Activated CD8-positive, alpha-beta memory T cell treated with anti-CD3 and anti-CD28 coated beads, Interleukin-2, amount 50 U/mL, for 1 hour (primary cell): ENCODE data around the gene ERC2.

Source experiments
- DNase-seq: peaks from one replicate; pipeline ENCODE4 v3.0.0-alpha.2; 2020; ENCODE audit errors: extremely low read depth

ERC2 gene

DNA sequence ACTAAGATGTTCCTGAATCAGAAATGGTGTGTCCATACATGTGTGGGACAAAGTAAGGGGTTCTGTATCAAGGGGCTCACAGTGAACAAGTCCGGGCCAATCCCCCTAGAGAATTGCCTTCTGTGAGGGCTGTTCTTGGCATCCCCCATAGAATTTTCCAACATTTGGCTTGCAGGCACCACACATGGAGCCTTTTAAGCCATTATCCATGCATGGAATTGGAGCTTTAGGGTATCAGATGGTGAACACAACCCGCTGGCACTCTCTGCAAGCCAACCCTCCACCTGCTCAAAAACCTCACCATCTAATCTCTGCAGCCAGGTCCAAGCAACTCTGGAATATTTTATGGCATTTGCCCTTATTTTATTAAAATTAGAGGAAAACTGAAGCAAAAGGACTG is 278.7 kb downstream of the ERC2 start:
- DNase-seq: no peak

DNA sequence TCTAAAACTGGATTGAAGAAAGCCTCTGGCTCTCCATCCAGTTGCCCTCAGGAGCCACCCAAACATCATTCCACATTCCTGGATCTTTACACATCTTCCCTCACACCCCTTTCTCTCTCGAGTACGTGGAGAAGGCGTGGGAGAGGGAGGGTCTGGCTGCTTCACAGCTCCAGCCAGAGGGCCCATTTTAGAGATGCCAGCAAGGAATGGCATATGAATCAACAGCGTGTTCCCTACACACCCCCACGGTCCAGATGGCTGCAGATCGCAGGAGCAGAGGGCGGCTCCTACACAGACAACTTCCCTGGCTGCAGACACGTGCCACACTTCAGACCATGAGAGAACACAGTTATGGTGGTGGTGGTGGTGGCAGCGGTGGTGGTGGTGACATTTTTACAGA is 280.1 kb downstream of the ERC2 start:
- DNase-seq: no peak

DNA sequence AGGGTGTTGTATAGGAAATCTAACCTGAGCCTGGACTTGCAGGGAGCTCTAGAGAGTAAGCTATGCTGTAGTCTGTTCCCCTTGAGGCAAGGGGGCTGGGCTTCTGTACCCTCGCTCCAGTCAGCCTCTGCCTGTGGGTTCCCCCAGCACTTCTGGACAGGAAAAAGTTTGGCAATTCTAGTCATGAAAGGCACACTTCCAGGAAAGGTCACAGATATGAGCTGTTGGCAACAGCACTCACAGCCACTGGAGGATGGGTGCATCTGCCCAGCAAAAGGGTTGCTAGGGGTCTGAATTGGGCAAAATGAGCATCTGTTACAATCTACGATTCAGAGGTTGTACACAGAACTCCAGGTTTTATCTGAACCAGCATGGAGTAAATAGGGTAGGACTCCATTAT is 281.2 kb downstream of the ERC2 start:
- DNase-seq: no peak

DNA sequence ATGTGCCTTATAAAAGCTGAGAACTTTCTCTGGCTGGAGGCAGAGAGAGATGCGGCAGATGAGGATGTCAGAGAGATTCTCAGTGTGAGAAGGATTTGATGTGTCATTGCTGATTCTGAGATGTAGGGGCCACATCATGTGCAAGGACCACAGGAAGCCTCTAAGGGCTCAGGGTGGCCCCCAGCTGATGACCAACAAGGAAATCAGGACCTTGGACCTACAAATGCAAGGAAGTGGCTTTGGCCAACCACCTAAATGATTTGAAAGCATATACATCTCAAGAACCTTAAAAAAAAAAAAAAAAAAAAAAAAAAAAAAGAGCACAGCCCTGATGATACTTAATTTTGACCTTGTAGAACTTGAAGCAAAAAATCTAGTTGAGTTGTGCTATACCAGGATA is 282.4 kb downstream of the ERC2 start:
- no peak for DNase-seq

DNA sequence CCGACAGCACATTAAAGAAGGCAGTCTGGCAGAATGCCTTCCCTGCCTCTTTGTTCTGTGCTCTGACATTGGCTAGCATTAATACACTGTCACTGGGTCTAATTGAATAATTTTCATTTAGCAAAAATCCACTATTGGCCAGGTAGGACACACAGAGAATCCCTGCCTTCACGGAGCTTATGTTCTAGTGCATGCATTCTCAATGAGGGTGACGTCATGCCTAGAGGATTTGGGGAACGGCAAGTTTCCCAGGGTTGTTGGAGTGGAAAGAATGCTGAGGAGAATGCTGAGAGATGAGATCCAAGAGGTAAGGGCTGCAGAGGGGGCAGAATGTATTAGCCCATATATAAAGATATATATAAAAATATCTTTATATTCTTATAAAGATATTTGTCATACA is 284.7 kb downstream of the ERC2 start:
- no peak for DNase-seq

DNA sequence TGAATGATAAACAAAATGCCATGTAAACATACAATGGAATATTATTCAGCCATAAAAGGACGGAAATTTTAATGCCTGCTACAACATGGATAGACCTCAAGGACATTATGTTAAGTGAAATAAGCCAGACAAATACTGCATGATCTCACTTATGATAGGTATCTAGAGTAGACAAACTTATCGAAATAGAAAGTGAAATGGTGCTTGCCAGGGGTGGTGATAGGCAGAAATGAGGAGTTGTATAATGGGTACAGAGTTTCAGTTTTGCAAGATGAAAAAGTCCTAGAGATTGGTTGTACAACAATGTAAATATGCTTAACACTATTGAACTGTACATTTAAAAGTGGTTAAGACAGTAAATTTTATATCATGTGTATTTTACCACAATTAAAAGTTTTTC is 287.8 kb downstream of the ERC2 start:
- DNase-seq: no peak

DNA sequence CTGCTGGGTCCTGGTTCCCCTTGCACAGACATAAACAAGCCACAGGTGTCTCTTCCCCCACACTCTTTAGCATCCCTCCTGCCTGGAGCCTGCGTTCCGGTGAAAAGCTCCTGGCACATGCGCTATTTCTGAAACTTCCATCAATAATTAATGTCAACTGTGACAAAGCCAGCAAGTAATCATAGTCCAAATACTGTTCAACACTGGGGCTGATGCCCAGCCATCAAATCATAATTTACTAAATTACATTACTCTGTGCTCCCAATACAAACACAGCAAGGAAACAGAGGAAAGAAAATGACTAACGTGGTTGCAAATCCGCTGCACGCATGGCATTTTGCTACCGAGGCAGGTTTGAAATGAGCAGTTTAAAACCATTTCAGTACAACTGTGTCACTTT is 294.7 kb downstream of the ERC2 start:
- no peak for DNase-seq

DNA sequence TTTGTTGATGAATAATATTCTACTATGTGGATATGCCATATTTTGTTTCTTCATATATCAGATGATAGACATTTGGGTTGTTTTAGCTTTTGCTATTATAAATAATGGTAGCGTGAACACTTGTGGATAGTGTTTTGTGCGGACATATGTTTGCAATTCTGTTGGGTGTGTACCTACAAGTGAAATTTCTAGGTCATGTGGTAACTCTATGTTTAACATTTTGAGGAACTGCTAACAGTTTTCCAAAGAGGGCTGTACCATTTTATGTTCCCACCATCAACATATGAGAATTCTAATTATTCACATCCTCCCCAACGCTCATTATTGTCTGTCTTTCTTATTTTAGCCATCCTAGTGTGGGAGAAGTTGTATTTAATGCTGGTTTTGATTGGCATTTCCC is 303.8 kb downstream of the ERC2 start:
- no peak for DNase-seq

DNA sequence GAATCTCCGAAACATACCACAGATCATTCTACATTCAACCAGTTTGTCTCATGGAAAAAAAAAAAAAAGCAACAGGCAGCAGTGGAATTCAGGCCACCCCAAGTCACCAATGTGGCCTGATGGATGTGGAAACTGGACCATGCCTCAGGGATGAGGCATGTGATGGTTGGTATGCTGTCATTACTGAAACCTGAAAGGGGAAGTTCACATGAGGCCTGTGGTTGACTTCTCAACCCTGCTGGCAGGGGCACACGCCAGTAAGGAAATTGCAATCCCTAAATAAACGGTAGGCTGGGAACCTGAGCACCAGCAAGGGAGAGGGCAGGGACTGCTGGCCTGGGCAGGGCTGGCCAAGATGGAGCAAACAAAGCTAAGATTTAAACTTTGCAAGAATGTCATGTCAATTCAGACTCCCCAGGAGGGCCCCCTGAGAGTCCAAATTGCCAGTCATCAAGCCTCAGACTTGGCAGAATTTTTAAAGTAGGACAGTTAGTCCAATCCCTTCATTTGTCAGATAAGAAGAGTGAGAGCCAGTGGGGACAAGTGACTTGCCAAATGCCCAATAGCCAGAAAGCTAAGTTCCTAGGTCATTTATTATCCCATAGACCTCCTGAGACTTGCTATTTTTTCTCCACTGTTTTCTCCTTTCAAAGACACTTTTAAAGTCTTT is 310.4 kb downstream of the ERC2 start:
- no peak for DNase-seq

DNA sequence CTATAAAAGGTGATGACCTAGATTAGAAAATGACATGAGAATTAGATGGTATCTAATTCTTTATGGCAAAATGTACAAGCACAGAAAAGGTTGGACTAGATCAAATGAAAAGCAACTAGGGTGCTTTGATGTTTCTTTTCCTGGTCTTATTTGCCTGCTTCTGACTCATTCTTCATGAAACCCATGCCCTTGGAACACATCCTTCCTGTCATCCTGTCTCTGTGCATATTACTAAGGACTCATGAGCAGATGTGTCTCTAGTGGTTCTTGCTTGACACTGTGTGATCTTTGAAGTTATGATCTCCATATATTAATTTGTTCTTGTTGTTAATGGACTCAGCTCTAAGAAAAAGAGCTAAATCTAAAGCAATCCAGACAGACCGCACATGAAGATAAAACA is 314.0 kb downstream of the ERC2 start:
- DNase-seq: no peak

DNA sequence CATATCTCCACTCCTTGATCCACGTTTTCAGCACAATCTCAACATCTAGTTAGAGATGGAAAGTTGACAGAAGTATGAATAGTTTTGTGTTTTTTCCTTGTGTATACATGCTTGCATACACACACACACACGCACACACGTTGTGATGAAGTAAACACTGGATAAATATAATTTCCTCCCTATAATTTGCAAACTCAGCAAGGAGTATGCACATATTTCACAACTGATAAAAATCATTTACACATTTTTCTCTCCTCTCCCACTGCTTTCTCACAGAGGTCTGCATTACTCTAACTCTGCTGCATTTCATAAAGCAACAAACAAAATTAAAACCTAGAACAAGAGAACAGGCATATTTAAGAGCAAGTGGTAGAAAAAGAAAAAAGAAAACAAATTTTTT is 320.9 kb downstream of the ERC2 start:
- no peak for DNase-seq

DNA sequence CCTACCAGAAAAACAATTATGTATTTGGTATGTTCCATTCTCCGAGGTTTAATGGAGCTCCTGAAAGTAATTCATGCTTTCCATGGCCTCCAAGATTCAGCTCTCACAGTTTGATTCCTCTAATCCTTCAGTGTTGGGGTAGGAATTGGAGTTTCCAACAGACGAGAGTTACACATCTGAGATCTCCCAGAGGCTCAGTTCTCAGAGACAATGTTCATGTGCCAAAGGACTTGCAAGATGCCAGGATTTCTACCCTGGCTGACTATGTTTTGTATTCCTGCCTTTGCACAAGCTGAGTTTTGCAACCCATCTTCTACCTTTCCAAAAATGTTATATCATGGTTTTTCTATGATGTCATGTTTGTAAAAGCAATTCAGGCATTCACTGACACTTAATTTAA is 322.9 kb downstream of the ERC2 start:
- DNase-seq: no peak

DNA sequence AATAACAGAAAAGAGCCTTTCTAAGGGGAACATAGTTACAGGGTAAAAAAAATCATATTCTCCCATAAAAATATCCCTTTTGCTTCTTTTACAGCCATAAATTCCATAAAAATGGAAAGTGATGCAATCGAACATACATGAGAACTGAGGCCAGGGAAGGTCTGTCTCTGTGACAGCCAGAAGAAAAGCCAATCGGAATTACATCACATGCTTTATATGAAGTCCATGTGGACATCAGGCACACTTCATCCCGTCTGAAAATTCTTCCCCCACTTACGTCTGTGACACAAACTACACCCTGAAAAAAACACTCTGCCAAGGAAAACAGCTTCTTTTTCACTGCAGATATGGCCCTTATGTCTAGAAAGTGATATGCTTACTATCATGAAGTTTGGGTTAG is 323.5 kb downstream of the ERC2 start:
- DNase-seq: no peak

DNA sequence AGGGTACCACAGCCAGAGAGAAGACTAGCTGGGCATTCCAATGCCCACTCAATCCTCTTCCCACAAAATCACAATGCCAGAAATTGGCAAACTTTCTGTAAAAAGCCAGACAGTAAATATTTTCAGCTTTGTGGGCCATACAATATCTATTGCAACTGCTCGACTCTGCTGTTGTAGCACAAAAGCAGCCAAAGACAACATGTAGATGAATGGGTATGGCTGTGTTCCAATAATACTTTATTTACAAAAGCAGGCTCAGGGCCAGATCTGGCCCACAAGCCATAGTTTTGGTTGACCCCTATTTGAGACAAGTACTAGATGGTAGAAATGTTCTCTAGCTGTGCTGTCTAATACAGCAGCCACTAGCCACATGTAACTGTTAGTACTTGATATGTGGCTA is 330.9 kb downstream of the ERC2 start:
- DNase-seq: no peak

DNA sequence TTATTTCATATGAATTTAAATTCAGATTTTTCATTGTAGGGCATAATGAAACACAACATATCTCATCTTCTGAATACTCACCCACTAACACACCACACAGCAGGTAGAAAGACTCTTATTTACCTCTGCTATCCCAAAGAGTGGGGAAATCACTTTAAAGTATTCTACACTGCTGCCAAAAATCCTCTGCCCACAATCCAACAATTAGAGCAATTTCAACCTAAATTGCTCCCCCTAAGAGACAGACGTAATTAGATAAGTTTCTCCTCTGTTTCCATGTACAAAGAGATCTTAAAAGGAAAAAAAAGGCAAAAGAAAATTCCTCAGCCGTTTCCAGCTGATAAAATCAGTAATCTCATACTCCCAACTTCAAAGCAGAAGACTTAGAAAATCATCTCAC is 331.8 kb downstream of the ERC2 start:
- DNase-seq: no peak

DNA sequence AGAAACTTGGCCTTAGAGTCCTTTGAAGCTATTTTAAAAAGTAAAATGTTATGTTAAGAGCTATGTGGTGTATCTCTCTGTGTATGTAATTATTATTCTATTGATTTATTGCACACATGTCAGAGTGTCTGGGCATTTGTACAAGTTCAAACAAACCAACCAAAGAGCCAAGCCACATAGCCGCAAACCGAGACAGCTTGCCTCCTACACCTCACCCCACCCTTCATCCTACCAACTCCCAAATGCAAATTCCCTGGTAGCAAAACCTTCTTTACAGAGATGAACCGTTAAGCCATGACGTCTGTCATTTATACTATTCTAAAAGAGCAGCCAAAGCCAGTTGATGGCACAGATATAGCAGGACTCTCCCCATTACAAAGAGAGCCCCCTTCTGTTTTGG is 332.3 kb downstream of the ERC2 start:
- DNase-seq: no peak

DNA sequence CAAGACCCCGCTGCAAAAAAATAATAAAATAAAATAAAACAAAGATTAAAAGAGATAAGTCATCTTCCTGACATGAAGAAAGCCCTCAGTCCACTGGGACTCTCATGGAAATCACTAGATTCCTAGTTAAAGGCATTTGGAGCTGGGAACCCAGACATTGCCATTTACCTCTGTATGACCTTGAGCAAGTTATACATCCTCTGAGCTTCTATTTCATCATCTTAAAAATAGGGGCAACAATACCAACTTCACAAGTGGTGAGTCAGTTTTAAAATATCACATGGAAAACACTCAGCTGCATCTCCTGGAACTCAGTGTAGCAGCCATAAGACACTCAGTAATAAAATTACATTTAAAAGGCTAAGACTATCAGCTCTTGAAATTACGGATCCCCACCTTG is 334.8 kb downstream of the ERC2 start:
- DNase-seq: no peak

DNA sequence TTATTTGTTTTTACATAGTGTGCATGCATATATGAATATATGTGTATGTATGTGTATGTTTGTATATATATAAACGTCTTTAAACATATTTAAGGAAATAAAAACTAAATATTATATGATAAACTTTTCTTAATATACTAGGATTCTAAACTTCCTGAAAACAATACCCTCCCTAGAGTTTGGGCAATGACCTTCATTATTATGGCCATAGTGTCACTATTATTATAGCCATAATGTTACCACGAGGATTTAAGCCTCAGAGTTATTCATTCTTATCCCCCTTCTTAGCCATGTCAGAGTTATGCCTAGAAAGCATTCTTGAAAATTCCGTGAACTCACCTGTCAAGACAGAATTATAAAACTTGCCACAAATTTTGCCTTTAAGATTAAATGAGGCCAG is 335.5 kb downstream of the ERC2 start:
- DNase-seq: no peak

DNA sequence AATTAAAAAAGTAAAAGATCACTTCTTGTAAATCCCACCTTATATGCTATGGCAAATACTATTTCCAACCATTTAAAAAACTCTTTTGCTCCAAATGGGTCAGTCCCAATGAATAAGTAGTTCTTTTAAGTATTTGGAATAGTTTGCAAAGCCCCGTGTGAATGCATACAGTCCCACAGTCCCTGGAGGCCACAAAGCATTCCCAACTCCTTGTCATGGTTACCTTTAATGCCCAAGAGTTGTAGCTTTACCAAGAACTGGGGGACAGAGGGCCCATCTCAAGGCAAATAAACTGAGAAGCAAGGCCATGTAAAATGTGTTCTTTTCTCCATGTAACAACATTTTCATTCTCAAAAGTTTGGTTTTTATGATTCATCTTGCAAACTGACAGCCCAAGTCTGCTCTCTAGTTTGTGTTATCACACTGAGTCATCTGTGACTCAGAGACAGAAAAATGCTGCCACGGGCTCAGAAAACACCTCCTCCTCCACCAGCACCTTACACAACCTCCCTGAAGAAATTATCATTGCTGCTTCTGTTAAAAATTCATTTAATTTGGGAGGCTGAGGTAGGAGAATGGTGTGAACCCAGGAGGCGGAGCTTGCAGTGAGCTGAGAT is 336.2 kb downstream of the ERC2 start:
- DNase-seq: no peak

DNA sequence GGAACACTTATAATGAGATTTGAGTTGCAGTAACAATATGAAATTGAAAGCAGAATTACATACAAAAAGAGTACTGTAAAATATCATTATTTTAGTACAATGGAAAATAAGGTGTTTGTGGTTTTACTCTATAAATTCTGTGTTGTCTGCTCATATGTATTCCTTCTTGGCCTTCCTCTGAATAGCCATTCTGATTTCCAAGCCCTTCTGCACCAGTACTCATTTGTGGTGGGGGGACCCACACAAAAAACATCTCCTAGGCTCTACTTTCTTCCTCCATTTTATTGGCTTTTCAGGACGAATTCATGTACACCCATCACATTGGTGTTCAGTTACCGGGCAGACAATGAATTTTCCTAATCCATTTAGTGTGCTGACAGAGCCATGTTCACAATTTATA is 338.2 kb downstream of the ERC2 start:
- no peak for DNase-seq

DNA sequence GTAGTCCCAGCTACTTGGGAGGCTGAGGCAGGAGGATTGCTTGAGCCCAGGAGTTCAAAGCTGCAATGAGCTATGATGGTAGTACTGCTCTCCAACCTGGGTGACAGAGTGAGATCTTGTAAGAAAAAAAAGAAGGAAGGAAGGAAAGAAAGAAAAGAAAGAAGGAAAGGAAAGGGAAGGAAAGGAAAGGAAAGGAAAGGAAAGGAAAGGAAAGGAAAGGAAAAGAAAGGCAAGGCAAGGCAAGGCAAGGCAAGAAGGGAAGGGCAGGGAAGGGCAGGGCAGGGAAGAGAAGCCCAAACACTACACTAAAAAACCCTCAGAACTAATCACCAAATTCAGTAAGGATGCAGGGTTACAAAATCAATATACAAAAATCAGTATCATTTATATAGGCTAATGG is 341.6 kb downstream of the ERC2 start:
- DNase-seq: no peak

DNA sequence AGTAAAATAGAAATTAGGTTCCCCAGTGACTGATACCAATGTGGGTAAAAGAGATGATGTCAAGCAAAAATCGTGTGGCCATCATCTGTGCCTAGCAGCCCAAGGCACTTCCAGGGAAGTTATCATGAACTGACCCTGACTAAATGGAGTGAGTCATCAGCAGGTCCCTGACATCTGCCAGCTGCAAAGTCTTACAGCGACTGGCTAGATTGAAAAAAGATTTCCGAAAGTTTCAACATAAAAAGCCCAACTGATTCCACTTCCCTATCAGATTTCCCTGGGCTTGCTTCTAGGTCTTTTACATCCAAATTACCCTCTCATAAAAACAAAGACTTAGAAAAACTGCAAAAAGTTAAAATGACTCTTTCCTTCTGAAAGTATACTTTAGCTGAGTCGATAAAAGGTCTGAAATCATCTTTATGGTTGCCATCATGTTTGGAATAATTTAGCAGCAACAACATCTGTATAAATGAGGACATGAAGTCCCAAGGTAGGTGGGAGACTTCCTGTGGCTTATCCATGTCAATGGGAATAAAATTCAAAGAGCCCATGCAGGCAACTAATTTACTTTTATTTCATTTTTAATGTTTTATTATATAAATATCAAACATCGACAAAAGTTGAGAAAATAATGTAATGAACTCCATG is 342.8 kb downstream of the ERC2 start:
- no peak for DNase-seq

DNA sequence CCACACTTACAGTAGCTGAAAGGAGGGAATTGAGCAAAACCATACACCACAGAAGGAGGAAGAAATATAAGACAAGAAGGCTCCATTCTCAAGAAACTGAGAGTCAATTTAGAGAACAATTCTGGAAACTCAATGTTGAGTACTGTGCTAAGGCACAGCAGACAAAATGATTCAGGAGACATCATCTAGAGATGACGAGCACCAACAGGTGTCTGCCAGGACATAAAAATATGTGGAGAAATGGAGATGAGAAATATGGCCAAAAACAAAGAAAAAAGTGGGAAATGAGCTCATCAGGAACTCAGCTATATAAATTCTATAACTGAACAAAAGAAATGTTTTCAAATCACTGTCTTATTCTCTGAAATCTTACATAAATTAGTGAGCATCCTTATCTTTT is 343.7 kb downstream of the ERC2 start:
- DNase-seq: no peak

DNA sequence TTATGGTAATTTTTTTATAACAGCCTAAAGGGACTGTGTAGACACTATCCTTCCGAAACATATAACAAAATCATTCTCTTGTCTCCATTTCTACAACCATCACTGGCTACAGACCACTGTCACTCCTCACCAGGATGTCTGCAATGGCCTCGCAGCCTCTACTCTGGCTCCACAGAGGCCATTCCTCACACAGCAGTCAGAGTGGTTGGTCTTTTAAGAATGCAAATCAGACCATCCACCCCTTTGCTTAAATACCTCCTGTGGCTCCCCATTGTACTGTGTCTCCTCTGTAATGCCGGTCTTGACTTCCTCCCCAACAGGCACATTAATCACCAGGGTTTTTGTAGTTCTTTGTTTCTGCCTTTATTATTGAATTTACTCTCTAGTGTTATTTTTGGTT is 344.8 kb downstream of the ERC2 start:
- DNase-seq: no peak
